IMR-90 (cell line): ENCODE results near the gene MSL3B.

Experiments
- CTCF ChIP-seq: conservative IDR thresholded peaks from 2 replicates; pipeline ENCODE4 v1.5.1; 2012; ENCODE audit warnings: mild to moderate bottlenecking, low read depth, low read length, improper control_type of control experiment
- MXI1 ChIP-seq: IDR thresholded peaks from 2 replicates; pipeline ENCODE4 v1.6.1; 2012; ENCODE audit warnings: low read depth, mild to moderate bottlenecking, low read length, moderate library complexity, borderline replicate concordance
- SMC3 ChIP-seq: fragments of 150-350 bp; IDR thresholded peaks from 2 replicates; pipeline ENCODE4 v1.6.1; 2016; ENCODE audit warnings: low read depth, mild to moderate bottlenecking, antibody characterized with exemption, low read length, moderate library complexity

GRCh38 chr2:233892793-233893192 is 24.6 kb upstream of the MSL3B start:
- no peak for TF ChIP-seq CTCF
- TF ChIP-seq MXI1, result no peak
- TF ChIP-seq SMC3, result no peak
